GM12801 (cell line): ENCODE results near the gene PLCL2.

Source experiments
- CTCF ChIP-seq: IDR thresholded peaks from one replicate; pipeline ENCODE4 v1.5.1; 2011; ENCODE audit warnings: control low read depth; ENCODE audit not compliant: insufficient read length; ENCODE audit errors: extremely low read depth

PLCL2 gene

GRCh38 chr3:17045705-17046104 lies 160.9 kb downstream of the PLCL2 start:
- no peak for TF ChIP-seq CTCF

- no peak for TF ChIP-seq CTCF
Measured at GRCh38 chr3:17046623-17047022, 161.9 kb downstream of the PLCL2 start.

- TF ChIP-seq CTCF: no peak
Measured at GRCh38 chr3:17047162-17047561, 162.4 kb downstream of the PLCL2 start.

GRCh38 chr3:17047894-17048293 lies 163.1 kb downstream of the PLCL2 start:
- no peak for TF ChIP-seq CTCF

- TF ChIP-seq CTCF: no peak
Measured at GRCh38 chr3:17050071-17050470, 165.3 kb downstream of the PLCL2 start.

- TF ChIP-seq CTCF: no peak
Measured at GRCh38 chr3:17050506-17050905, 165.8 kb downstream of the PLCL2 start.

- TF ChIP-seq CTCF: no peak
Measured at GRCh38 chr3:17052363-17052762, 167.6 kb downstream of the PLCL2 start.
